ENCODE measurements around the gene MAP1S.

MAP1S gene

DNA sequence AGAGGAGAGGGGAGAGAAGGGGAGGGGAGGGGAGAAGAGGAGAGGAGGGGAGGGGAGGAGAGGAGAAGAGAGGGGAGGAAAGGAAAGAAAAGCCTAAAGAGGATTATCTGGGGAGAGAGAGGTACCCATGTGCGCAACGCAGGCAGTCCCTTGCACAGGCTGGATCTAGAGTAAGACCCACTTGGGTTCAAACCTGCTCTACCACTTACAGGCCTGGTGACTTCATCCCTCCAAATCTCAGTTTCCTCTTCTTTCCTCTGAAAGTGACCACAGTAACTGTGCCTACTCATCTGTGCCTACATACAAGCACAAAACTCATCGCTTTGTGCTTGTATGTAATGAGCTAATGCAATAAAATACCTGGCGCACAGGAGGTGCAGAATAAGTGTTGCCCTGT lies 732 bp upstream of the MAP1S start:
- Histone ChIP-seq H3K9me3 (ENCODE audit: control insufficient read depth, low read length) (no peaks in the 10 kb centered on the region), H3K18ac (ENCODE audit: low read depth in 1 of 2, low read length in 2 of 2) (no peak overlapping the region), H3K27ac (ENCODE audit: low read length, poor library complexity, severe bottlenecking) (no peak overlapping the region), H3K4me1 (ENCODE audit: control insufficient read depth, insufficient read depth, low read depth, low read length) (peaks cover 24% of the 10 kb centered on the region), H3K27me3 (ENCODE audit: control insufficient read depth in 1 of 2, insufficient read depth in 1 of 2, low read length in 2 of 2) (no peaks in the 10 kb centered on the region), H3K4ac (ENCODE audit: low read depth in 1 of 2, low read length in 2 of 2) (no peak overlapping the region), H4K8ac (ENCODE audit: low read length) (peak overlapping the region; percentile 83), H2BK5ac (ENCODE audit: low read depth, low read length, poor library complexity, severe bottlenecking) (no peak overlapping the region), H3K23ac (ENCODE audit: low read length in 2 of 2) (no peak overlapping the region), H2BK12ac (ENCODE audit: low read length in 2 of 2) (peak overlapping the region in 1 of 2 experiments; percentile 76), H2BK15ac (ENCODE audit: low read depth, poor library complexity, severe bottlenecking) (no peak overlapping the region), H2BK120ac (ENCODE audit: low read depth, low read length) (no peak overlapping the region), H3K14ac (ENCODE audit: low read length in 2 of 2) (no peak overlapping the region), H3K4me3 (ENCODE audit: insufficient read depth in 1 of 2, low read depth in 1 of 2, low read length in 2 of 2) (peak overlapping the region in 1 of 2 experiments; percentile 99), H3K79me1 (replicated peaks; ENCODE audit: low read length, poor library complexity, severe bottlenecking) (peaks cover 19% of the 10 kb centered on the region), H3K4me2 (ENCODE audit: low read length, poor library complexity, severe bottlenecking) (no peak overlapping the region), H2AK5ac (ENCODE audit: low read length, severe bottlenecking) (no peak overlapping the region), H4K91ac (ENCODE audit: low read length) (no peak overlapping the region), H3K36me3 (ENCODE audit: control insufficient read depth in 1 of 2, insufficient read depth in 2 of 2, low read depth in 1 of 2, low read length in 2 of 2) (peaks cover 0 to 18% of the 10 kb centered on the region in 2 experiments), H3K9ac (ENCODE audit: low read length) (peak overlapping the region; percentile 87), H2AFZ (ENCODE audit: low read depth, low read length) (no peak overlapping the region)
- 98% methylated on average over 3 of the region's 4 CpGs for WGBS
- DNase-seq = no peak

DNA sequence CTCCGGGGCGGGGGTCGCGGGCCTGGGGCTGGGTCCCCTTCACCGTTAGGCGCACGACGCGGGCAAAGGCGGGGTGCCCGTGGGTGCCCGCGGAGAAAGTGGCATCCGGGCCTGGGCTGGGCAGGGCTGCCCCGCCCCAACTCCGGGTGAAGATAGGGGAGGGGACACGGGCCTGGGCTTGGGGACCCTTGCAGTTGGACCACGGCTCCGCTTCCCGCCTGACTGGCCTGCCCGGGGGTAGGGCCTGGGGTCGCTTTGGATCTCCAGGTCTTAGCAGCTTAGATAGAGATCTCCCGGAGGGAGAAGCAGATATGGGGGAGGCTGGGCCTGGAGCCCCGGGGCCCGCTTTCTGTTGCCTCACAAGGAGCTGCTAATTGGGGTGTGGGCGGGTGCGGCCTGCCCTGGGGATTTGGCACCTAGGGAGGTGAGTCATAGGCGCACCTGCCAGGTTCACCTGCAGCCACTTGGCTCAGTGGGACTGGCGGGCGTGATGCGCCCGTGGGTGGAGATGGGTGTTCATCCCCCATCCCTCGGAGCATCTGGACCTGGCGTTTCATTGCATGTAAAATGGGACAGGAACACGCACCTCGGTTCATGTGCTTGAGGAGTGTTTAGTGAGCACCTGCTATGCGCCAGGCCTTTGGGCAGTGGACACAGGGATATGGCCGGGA lies 585 bp downstream of the MAP1S start:
- DNase-seq = no peak
- Histone ChIP-seq H2AFZ (ENCODE audit: low read depth, low read length) (no peak overlapping the region), H3K27ac (ENCODE audit: low read length, poor library complexity, severe bottlenecking) (no peak overlapping the region), H2AK5ac (ENCODE audit: low read length, severe bottlenecking) (no peak overlapping the region), H3K4me2 (ENCODE audit: low read length, poor library complexity, severe bottlenecking) (peak overlapping the region; percentile 41), H3K23ac (ENCODE audit: low read length in 2 of 2) (no peak overlapping the region), H3K9me3 (ENCODE audit: control insufficient read depth, low read length) (no peaks in the 10 kb centered on the region), H3K4me1 (ENCODE audit: control insufficient read depth, insufficient read depth, low read depth, low read length) (peaks cover 24% of the 10 kb centered on the region), H3K14ac (ENCODE audit: low read length in 2 of 2) (peak overlapping the region in 1 of 2 experiments; percentile 19), H3K27me3 (ENCODE audit: control insufficient read depth in 1 of 2, insufficient read depth in 1 of 2, low read length in 2 of 2) (no peaks in the 10 kb centered on the region), H3K36me3 (ENCODE audit: control insufficient read depth in 1 of 2, insufficient read depth in 2 of 2, low read depth in 1 of 2, low read length in 2 of 2) (peaks cover 7 to 30% of the 10 kb centered on the region in 2 experiments), H3K18ac (ENCODE audit: low read depth in 1 of 2, low read length in 2 of 2) (peak overlapping the region in 1 of 2 experiments; percentile 54), H3K9ac (ENCODE audit: low read length) (peak overlapping the region; percentile 87), H3K4me3 (ENCODE audit: insufficient read depth in 1 of 2, low read depth in 1 of 2, low read length in 2 of 2) (peak overlapping the region; percentile 72 to 99), H2BK120ac (ENCODE audit: low read depth, low read length) (peak overlapping the region; percentile 78), H2BK15ac (ENCODE audit: low read depth, poor library complexity, severe bottlenecking) (peak overlapping the region; percentile 12), H3K4ac (ENCODE audit: low read depth in 1 of 2, low read length in 2 of 2) (peak overlapping the region; percentile 9 to 69), H4K8ac (ENCODE audit: low read length) (peak overlapping the region; percentile 19), H3K79me1 (replicated peaks; ENCODE audit: low read length, poor library complexity, severe bottlenecking) (peaks cover 29% of the 10 kb centered on the region), H2BK12ac (ENCODE audit: low read length in 2 of 2) (peak overlapping the region in 1 of 2 experiments; percentile 37), H2BK5ac (ENCODE audit: low read depth, low read length, poor library complexity, severe bottlenecking) (no peak overlapping the region), H4K91ac (ENCODE audit: low read length) (peak overlapping the region; percentile 40)
- 17% methylated on average over 24 of the region's 38 CpGs for WGBS

DNA sequence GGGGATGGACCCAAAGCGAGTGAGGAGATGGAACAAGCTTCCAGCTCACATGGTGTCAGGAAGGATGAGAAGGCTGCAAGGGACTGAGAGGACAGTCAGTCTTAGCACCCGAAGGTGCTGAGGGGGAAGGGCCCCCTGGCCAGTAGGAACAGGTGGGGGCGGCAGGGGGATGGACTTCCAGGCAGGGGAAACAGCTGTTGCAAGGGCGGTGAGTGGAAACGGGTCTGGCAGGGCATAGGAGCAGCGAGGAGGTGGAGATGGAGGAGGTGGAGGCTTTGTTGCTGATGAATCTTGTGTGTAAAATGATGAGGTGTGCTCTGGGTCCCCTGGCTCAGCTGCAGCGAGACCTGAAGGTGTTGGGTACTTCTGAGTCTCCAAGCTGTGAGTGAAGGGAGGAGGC lies 1.2 kb downstream of the MAP1S start:
- Histone ChIP-seq H2BK15ac (ENCODE audit: low read depth, poor library complexity, severe bottlenecking) (no peak overlapping the region), H3K4me1 (ENCODE audit: control insufficient read depth, insufficient read depth, low read depth, low read length) (peaks cover 24% of the 10 kb centered on the region), H3K9ac (ENCODE audit: low read length) (peak overlapping the region; percentile 87), H3K79me1 (replicated peaks; ENCODE audit: low read length, poor library complexity, severe bottlenecking) (peaks cover 35% of the 10 kb centered on the region), H2BK5ac (ENCODE audit: low read depth, low read length, poor library complexity, severe bottlenecking) (no peak overlapping the region), H2BK120ac (ENCODE audit: low read depth, low read length) (no peak overlapping the region), H3K4me3 (ENCODE audit: insufficient read depth in 1 of 2, low read depth in 1 of 2, low read length in 2 of 2) (peak overlapping the region; percentile 72 to 99), H3K27ac (ENCODE audit: low read length, poor library complexity, severe bottlenecking) (no peak overlapping the region), H2AK5ac (ENCODE audit: low read length, severe bottlenecking) (no peak overlapping the region), H3K18ac (ENCODE audit: low read depth in 1 of 2, low read length in 2 of 2) (no peak overlapping the region), H2AFZ (ENCODE audit: low read depth, low read length) (no peak overlapping the region), H3K4ac (ENCODE audit: low read depth in 1 of 2, low read length in 2 of 2) (no peak overlapping the region), H3K4me2 (ENCODE audit: low read length, poor library complexity, severe bottlenecking) (peak overlapping the region; percentile 41), H3K9me3 (ENCODE audit: control insufficient read depth, low read length) (no peaks in the 10 kb centered on the region), H3K36me3 (ENCODE audit: control insufficient read depth in 1 of 2, insufficient read depth in 2 of 2, low read depth in 1 of 2, low read length in 2 of 2) (peaks cover 13 to 36% of the 10 kb centered on the region in 2 experiments), H4K8ac (ENCODE audit: low read length) (no peak overlapping the region), H2BK12ac (ENCODE audit: low read length in 2 of 2) (no peak overlapping the region), H3K23ac (ENCODE audit: low read length in 2 of 2) (no peak overlapping the region), H3K27me3 (ENCODE audit: control insufficient read depth in 1 of 2, insufficient read depth in 1 of 2, low read length in 2 of 2) (no peaks in the 10 kb centered on the region), H3K14ac (ENCODE audit: low read length in 2 of 2) (no peak overlapping the region), H4K91ac (ENCODE audit: low read length) (peak overlapping the region; percentile 6)
- no peak for DNase-seq
- WGBS = 48% methylated on average over 7 of the region's 7 CpGs

DNA sequence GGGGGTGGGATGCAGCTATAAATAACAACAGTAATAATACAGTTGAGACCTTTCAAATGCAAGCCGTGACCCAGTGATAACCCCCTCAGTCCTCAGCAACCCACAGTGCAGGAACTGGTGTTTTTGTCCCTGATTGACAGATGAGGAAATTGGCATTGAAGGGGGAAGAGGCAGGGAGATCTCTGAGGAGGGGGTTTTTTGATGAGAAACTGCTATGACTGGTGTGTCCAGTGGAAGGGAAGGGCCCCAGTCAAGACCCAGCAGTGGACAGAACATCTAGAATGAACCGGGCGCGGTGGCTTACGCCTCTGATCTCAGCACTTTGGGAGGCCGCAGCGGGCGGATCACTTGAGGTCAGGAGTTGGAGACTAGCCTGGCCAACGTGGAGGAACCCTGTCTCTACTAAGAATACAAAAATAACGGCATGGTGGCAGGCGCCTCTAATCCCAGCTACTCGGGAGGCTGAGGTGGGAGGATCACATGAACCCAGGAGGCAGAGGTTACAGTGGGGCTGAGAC lies 1.9 kb downstream of the MAP1S start:
- H3K4me3 ChIP-seq (ENCODE audit: insufficient read depth in 1 of 2, low read depth in 1 of 2, low read length in 2 of 2) = peak overlapping the region in 1 of 2 experiments; percentile 99
- peak overlapping the region; percentile 87 for H3K9ac ChIP-seq (ENCODE audit: low read length)
- peaks cover 20 to 43% of the 10 kb centered on the region in 2 experiments for H3K36me3 ChIP-seq (ENCODE audit: control insufficient read depth in 1 of 2, insufficient read depth in 2 of 2, low read depth in 1 of 2, low read length in 2 of 2)
- H2BK12ac ChIP-seq (ENCODE audit: low read length in 2 of 2) = no peak overlapping the region
- H3K14ac ChIP-seq (ENCODE audit: low read length in 2 of 2) = no peak overlapping the region
- H3K27me3 ChIP-seq (ENCODE audit: control insufficient read depth in 1 of 2, insufficient read depth in 1 of 2, low read length in 2 of 2) = no peaks in the 10 kb centered on the region
- H3K27ac ChIP-seq (ENCODE audit: low read length, poor library complexity, severe bottlenecking) = no peak overlapping the region
- H3K23ac ChIP-seq (ENCODE audit: low read length in 2 of 2) = no peak overlapping the region
- no peak overlapping the region for H2BK5ac ChIP-seq (ENCODE audit: low read depth, low read length, poor library complexity, severe bottlenecking)
- H2BK120ac ChIP-seq (ENCODE audit: low read depth, low read length) = no peak overlapping the region
- H3K9me3 ChIP-seq (ENCODE audit: control insufficient read depth, low read length) = no peaks in the 10 kb centered on the region
- H3K4me1 ChIP-seq (ENCODE audit: control insufficient read depth, insufficient read depth, low read depth, low read length) = peaks cover 24% of the 10 kb centered on the region
- no peak overlapping the region for H3K4me2 ChIP-seq (ENCODE audit: low read length, poor library complexity, severe bottlenecking)
- H4K8ac ChIP-seq (ENCODE audit: low read length) = no peak overlapping the region
- H2AK5ac ChIP-seq (ENCODE audit: low read length, severe bottlenecking) = no peak overlapping the region
- no peak overlapping the region for H2BK15ac ChIP-seq (ENCODE audit: low read depth, poor library complexity, severe bottlenecking)
- no peak overlapping the region for H2AFZ ChIP-seq (ENCODE audit: low read depth, low read length)
- 88% methylated on average over 11 of the region's 12 CpGs for WGBS
- no peak overlapping the region for H3K18ac ChIP-seq (ENCODE audit: low read depth in 1 of 2, low read length in 2 of 2)
- no peak overlapping the region for H3K4ac ChIP-seq (ENCODE audit: low read depth in 1 of 2, low read length in 2 of 2)
- DNase-seq = no peak
- H3K79me1 ChIP-seq (replicated peaks; ENCODE audit: low read length, poor library complexity, severe bottlenecking) = peaks cover 42% of the 10 kb centered on the region
- H4K91ac ChIP-seq (ENCODE audit: low read length) = no peak overlapping the region

Measured in mesenchymal stem cell (in vitro differentiated cells and primary cell).